ENCODE measurements around the gene RNH1. TPM values are rescaled to one million over a fixed set of nuclear protein-coding genes. Genes with fewer than 3 reads are reported as not detected.
A peak's percentile ranks its signal among the peaks of the same experiment; 100 is the strongest.

RNH1 gene
- total and polyA plus RNA-seq, 4 experiments from 2014 or later, result 98.4 to 187 (median 134) TPM

DNA sequence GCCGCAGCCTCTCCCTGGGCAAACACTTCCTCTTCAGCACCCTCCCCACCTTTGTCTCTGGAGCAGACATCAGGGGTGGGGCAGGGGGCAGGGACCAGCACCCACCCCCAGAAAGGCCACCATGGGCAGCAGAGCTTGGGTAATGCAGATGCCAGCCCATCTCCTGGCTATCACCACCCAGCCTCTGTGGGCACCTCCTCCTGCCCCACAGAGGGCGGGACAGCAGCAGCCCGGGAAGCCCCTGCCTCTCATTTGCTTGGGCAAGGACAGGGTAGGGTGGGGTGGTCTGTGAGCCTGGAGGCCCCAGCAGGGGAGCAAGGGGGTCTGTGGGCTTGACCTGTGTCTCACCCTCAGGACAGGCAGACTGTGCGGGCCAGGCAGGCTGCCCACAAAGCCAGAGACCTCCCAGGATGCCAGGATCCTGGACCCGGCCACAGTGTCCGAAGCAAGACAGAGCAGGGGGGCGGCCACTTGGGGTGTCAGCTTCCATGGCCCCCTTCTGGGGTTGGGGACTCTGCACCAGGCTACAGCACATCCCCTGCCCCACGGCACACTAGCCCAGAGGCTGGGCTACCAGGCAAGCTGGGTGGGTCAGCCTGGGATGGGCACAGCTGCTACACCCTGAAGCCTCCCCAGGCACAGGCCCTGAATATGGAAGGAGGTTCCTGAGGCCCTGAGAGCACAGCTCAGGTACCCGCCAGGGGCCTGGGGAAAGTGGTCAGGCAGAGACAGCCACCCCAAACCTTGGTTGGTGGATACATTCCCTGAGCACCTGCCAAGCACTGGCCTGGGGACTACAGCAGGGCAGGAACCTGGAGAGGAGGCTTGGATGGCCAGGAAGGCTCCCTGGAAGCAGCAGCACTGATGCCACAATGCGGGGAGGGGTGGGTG is 4.5 kb downstream of the RNH1 start:
- peaks cover 28% of the 10 kb centered on the region for H3K4me1 ChIP-seq (ENCODE audit: insufficient read depth, low read length)
- ChIA-PET CTCF (ENCODE audit: partially characterized antibody) (interaction anchor here (0.9 kb wide), 1 partner anchor 17 kb away, joined by 3 read pairs; no protein-coding TSS in a partner anchor), POLR2A (ENCODE audit: partially characterized antibody) (interaction anchor here (1.0 to 1.8 kb wide), 2 partner anchors 10 to 95 kb away, joined by 3 to 4 read pairs; no protein-coding TSS in a partner anchor)

DNA sequence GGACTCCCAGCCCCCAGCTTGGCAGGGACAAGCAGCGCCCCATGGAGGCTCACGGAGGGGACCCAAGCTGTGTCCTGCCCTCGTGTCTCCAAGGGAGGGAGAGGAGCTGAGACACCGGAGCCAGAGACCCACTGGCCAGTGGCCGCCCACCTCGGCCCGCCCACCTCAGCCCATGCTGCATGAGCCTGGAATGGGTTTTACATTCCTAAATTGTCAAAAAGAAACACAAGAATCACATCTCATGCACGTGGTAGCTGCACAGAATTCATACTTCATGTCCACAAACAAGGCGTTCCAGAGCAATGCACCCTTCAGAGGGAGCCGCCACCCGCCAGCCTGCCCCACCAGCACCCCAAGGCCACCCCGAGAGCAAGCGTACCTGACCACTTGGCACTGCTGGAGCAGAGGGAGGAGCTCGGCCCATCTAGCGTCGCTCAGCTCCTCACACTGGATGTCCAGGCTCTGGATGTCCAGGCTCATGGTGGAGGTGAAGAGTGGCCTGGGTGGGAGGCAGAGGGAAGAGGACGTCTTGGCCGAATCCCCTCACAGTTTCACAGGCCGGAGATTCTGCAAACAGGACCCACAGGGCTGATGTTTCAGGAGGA is 5.3 kb downstream of the RNH1 start:
- Histone ChIP-seq H3K27me3 (ENCODE audit: insufficient read depth, low read length) (no peaks in the 10 kb centered on the region), H3K4me3 (ENCODE audit: low read length in 2 of 2) (no peak overlapping the region), H3K36me3 (ENCODE audit: insufficient read depth, low read length) (peaks cover 53% of the 10 kb centered on the region), H3K4me1 (ENCODE audit: insufficient read depth, low read length) (peaks cover 27% of the 10 kb centered on the region), H3K27ac (ENCODE audit: low read depth, low read length) (no peak overlapping the region), H3K9me3 (ENCODE audit: control insufficient read depth in 1 of 2, low read length in 2 of 2) (no peaks in the 10 kb centered on the region)
- Mint-ChIP-seq H3K27me3 (no peaks in the 10 kb centered on the region), H3K36me3 (peaks cover 19 to 36% of the 10 kb centered on the region in 2 donors), H3K27ac (peak overlapping the region in 4 of 7 donors; percentile 27 to 75 (median 48)), H3K4me3 (peak overlapping the region in 1 of 8 donors; percentile 15), H3K4me1 (peaks cover 14 to 36% (median 23%) of the 10 kb centered on the region in 4 donors), H3K9me3 (no peaks in the 10 kb centered on the region)
- intact Hi-C loops (cut with micrococcal nuclease), result no loop called here
- ChIA-PET POLR2A (ENCODE audit: partially characterized antibody) (interaction anchor here (0.9 to 1.8 kb wide), 3 partner anchors 9 to 95 kb away, joined by 3 to 4 read pairs (median 3); partner anchors contain the start of gene HRAS), CTCF (ENCODE audit: partially characterized antibody) (interaction anchor here (0.9 kb wide), 1 partner anchor 17 kb away, joined by 3 read pairs; no protein-coding TSS in a partner anchor)
- peak in 1 of 5 donors; percentile 30 for DNase-seq

More for the DNA sequence above, 4.5 kb downstream of the RNH1 start:
- Mint-ChIP-seq H3K36me3 (peaks cover 12 to 28% of the 10 kb centered on the region in 2 donors), H3K27me3 (no peaks in the 10 kb centered on the region), H3K4me3 (peak overlapping the region in 2 of 8 donors; percentile 32 to 43), H3K4me1 (peaks cover 7 to 36% (median 22%) of the 10 kb centered on the region in 4 donors), H3K27ac (peak overlapping the region in 2 of 7 donors; percentile 35 to 61), H3K9me3 (no peaks in the 10 kb centered on the region)
- Histone ChIP-seq H3K27me3 (ENCODE audit: insufficient read depth, low read length) (no peaks in the 10 kb centered on the region), H3K4me3 (ENCODE audit: low read length in 2 of 2) (no peak overlapping the region), H3K36me3 (ENCODE audit: insufficient read depth, low read length) (peaks cover 46% of the 10 kb centered on the region), H3K9me3 (ENCODE audit: control insufficient read depth in 1 of 2, low read length in 2 of 2) (no peaks in the 10 kb centered on the region), H3K27ac (ENCODE audit: low read depth, low read length) (no peak overlapping the region)
- intact Hi-C loops (cut with micrococcal nuclease), result no loop called here
- no peak for DNase-seq

DNA sequence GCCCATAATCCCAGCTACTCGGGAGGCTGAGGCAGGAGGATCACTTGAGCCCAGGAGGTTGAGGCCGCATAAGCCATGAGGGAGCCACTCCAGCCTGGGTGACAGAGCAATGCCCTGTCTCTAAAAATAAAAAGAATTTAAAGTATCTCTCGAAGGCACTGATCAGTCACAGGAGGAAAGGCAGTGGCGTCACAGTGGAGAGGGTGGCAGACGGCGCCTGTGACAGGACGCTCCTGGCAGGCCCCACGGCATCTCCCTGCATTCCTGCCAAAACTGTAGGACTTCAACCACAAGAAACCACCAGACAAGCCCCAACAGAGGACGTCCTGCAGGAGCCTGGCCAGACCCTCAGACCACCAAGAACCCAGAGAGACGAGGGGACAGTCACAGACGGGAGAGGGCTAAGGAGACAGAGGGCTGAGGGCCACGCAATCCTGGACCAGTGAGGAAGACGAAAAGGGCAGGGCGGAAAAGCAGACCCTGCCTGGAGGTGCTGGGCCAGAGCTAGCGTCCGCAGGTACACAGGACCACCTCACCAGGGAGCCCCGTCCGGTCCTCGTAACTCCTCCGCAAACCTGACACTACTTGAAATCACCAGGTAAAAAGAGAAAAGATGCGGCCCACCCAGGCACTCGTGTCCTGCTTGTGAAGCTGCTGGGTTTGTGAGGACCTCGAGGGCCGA is 5.9 kb downstream of the RNH1 start:
- CTCF ChIA-PET (ENCODE audit: partially characterized antibody), result interaction anchor here (0.9 kb wide), 1 partner anchor 18 kb away, joined by 3 read pairs; no protein-coding TSS in a partner anchor

DNA sequence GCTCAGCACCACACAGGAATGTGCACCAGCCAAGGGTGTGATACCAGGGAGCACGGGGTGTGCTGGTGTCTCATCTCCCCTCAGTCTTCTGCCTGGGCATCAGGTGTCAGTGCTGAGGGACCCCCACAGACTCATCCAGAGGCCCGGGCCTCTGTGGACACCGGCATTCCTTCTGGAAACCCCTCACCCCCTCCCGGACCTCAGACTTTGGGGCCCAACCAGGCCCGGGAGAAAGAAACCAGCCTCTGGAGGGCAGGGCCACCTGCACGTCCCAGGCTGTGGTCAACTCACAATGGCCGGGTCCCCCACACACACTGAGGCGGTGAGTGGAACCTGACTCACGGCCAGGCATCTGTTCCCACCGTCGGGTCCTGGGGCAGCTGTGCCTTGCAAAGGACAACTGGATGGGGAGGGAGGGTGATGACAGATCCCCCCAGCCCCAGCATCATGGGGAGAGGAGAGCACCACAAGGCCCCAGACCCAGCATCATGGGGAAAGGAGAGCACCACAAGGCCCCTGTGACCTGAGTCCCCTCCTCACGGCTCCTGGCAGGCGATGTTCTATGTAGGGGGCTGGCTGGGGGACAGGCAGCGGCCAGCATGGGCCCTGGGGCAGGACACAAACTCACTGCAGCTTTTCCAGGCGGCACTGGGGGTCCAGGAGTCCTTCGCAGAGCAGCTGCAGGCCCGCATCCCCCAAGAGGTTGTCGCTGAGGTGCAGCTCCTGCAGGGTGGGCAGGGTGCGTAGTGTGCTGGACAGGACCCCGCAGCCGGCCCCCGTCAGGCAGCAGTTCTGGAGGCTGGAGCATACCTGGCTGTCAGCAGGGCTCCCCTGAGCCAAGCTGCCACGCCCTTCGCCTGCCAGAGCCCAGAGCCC is 7.6 kb downstream of the RNH1 start:
- DNase-seq, result no peak
- Mint-ChIP-seq H3K4me3 (no peak overlapping the region), H3K36me3 (peaks cover 27 to 45% of the 10 kb centered on the region in 2 donors), H3K4me1 (peaks cover 6 to 15% (median 10%) of the 10 kb centered on the region in 4 donors), H3K27me3 (no peaks in the 10 kb centered on the region), H3K9me3 (no peaks in the 10 kb centered on the region), H3K27ac (peak overlapping the region in 2 of 7 donors; percentile 27 to 47)
- Histone ChIP-seq H3K4me3 (ENCODE audit: low read length in 2 of 2) (no peak overlapping the region), H3K36me3 (ENCODE audit: insufficient read depth, low read length) (peaks cover 60% of the 10 kb centered on the region), H3K4me1 (ENCODE audit: insufficient read depth, low read length) (peaks cover 10% of the 10 kb centered on the region), H3K27ac (ENCODE audit: low read depth, low read length) (no peak overlapping the region), H3K9me3 (ENCODE audit: control insufficient read depth in 1 of 2, low read length in 2 of 2) (no peaks in the 10 kb centered on the region), H3K27me3 (ENCODE audit: insufficient read depth, low read length) (no peaks in the 10 kb centered on the region)
- CTCF ChIA-PET (ENCODE audit: partially characterized antibody), result interaction anchor here (1.0 kb wide), 1 partner anchor 10 kb away, joined by 3 read pairs; no protein-coding TSS in a partner anchor
- POLR2A ChIA-PET (ENCODE audit: partially characterized antibody), result no interaction called here
- intact Hi-C loops (cut with micrococcal nuclease), result no loop called here

More for the DNA sequence above, 5.9 kb downstream of the RNH1 start:
- Histone ChIP-seq H3K27me3 (ENCODE audit: insufficient read depth, low read length) (no peaks in the 10 kb centered on the region), H3K9me3 (ENCODE audit: control insufficient read depth in 1 of 2, low read length in 2 of 2) (no peaks in the 10 kb centered on the region), H3K27ac (ENCODE audit: low read depth, low read length) (no peak overlapping the region), H3K4me1 (ENCODE audit: insufficient read depth, low read length) (peaks cover 27% of the 10 kb centered on the region), H3K36me3 (ENCODE audit: insufficient read depth, low read length) (peaks cover 57% of the 10 kb centered on the region), H3K4me3 (ENCODE audit: low read length in 2 of 2) (no peak overlapping the region)
- Mint-ChIP-seq H3K27me3 (no peaks in the 10 kb centered on the region), H3K9me3 (no peaks in the 10 kb centered on the region), H3K4me3 (no peak overlapping the region), H3K36me3 (peaks cover 21 to 36% of the 10 kb centered on the region in 2 donors), H3K27ac (peak overlapping the region in 2 of 7 donors; percentile 13 to 42), H3K4me1 (peaks cover 13 to 31% (median 19%) of the 10 kb centered on the region in 4 donors)
- POLR2A ChIA-PET (ENCODE audit: partially characterized antibody), result interaction anchor here (0.9 to 1.8 kb wide), 3 partner anchors 8 to 94 kb away, joined by 3 to 4 read pairs (median 3); partner anchors contain the start of gene HRAS
- intact Hi-C loops (cut with micrococcal nuclease), result no loop called here
- DNase-seq, result no peak

DNA sequence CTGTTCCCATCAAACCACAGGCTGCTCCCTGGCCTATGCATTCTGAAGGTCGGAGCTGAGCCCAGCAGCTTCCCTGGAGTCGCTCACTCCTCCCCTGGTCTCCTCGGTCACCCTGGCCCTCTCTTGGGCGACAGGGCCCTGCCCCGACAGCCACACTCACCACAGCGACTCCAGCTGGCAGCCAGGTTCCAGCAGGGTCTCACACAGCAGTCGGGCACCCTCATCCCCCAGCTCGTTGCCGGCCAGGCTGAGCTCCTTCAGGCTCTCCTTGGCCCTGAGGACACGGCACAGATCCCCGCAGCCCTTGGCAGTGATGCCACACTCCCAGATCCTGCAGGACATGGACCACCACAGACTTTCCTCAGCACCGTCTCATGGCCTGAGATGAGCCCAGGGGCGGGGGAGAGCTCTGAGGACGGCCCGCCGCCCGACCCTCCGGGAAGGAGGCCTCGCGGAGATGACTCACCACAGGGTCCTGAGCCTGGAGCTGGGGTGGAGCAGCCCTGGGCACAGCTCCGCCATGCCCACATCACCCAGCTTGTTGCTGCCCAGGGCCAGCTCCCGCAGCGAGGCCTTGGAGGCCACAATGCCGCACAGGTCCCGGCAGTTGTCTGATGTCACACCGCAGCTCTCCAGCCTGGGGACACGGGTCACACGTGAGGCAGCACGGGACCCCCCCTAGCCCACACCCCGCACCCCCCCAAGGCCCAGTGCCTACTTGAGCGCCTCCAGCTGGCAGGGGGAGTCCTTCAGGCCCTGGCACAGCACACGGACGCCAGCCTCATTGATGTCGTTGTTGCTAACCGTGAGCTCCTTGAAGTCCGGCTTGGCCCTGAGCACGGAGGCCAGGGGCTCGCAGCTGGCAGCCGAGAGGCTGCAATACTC is 8.5 kb downstream of the RNH1 start:
- no peak overlapping the region for H3K27ac ChIP-seq (ENCODE audit: low read depth, low read length)
- H3K36me3 Mint-ChIP-seq, result peaks cover 30 to 48% of the 10 kb centered on the region in 2 donors
- intact Hi-C loops (cut with micrococcal nuclease), result no loop called here

More for the DNA sequence above, 8.5 kb downstream of the RNH1 start:
- H3K27me3 ChIP-seq (ENCODE audit: insufficient read depth, low read length), result no peaks in the 10 kb centered on the region
- H3K4me1 ChIP-seq (ENCODE audit: insufficient read depth, low read length), result peaks cover under 1% of the 10 kb centered on the region
- DNase-seq, result no peak
- H3K27me3 Mint-ChIP-seq, result no peaks in the 10 kb centered on the region
- ChIA-PET POLR2A (ENCODE audit: partially characterized antibody) (interaction anchor here (0.6 kb wide), 1 partner anchor 8 kb away, joined by 3 read pairs; the partner anchor contains the start of gene RNH1), CTCF (ENCODE audit: partially characterized antibody) (interaction anchor here (1.0 to 1.6 kb wide), 2 partner anchors 11 to 21 kb away, joined by 3 to 5 read pairs; no protein-coding TSS in a partner anchor)
- no peaks in the 10 kb centered on the region for H3K9me3 ChIP-seq (ENCODE audit: control insufficient read depth in 1 of 2, low read length in 2 of 2)
- peak overlapping the region in 2 of 7 donors; percentile 15 to 76 for H3K27ac Mint-ChIP-seq
- peaks cover 3 to 12% (median 8%) of the 10 kb centered on the region in 4 donors for H3K4me1 Mint-ChIP-seq
- peaks cover 60% of the 10 kb centered on the region for H3K36me3 ChIP-seq (ENCODE audit: insufficient read depth, low read length)
- H3K4me3 ChIP-seq (ENCODE audit: low read length in 2 of 2), result no peak overlapping the region
- H3K4me3 Mint-ChIP-seq, result no peak overlapping the region
- no peaks in the 10 kb centered on the region for H3K9me3 Mint-ChIP-seq
